WTC11 (cell line): ENCODE data around the gene SYT5. TPM values are rescaled to one million over a fixed set of nuclear protein-coding genes. Genes with fewer than 3 reads are reported as not detected.

ENCODE experiments used
- AFF4 ChIP-seq: sonication (generic); formaldehyde crosslinking; IDR thresholded peaks from 2 replicates; pipeline ENCODE4 v1.8.1; 2023; ENCODE audit warnings: mild to moderate bottlenecking, missing genetic modification reagents, borderline replicate concordance
- ATF1 ChIP-seq: sonication (generic); formaldehyde crosslinking; IDR thresholded peaks from 2 replicates; pipeline ENCODE4 v1.8.1; 2023; ENCODE audit warnings: mild to moderate bottlenecking, moderate library complexity, missing genetic modification reagents
- CBFB ChIP-seq: sonication (generic); formaldehyde crosslinking; IDR thresholded peaks from 2 replicates; pipeline ENCODE4 v1.8.1; 2022; ENCODE audit warnings: mild to moderate bottlenecking, low read depth, missing genetic modification reagents
- CDX4 ChIP-seq: fragments of 250-450 bp; sonication (Bioruptor Pico); IDR thresholded peaks from 2 replicates; pipeline ENCODE4 v1.9.0; 2021; ENCODE audit warnings: moderate library complexity, mild to moderate bottlenecking, inconsistent platforms, borderline replicate concordance
- CREB1 ChIP-seq: sonication (generic); formaldehyde crosslinking; IDR thresholded peaks from 2 replicates; pipeline ENCODE4 v1.8.0; 2023; ENCODE audit warnings: mild to moderate bottlenecking, missing genetic modification reagents
- CREM ChIP-seq: sonication (generic); formaldehyde crosslinking; IDR thresholded peaks from 2 replicates; pipeline ENCODE4 v1.8.1; 2022; ENCODE audit warnings: mild to moderate bottlenecking, missing genetic modification reagents, moderate library complexity
- CTCF ChIP-seq: fragments of 200-600 bp; IDR thresholded peaks from 2 replicates; pipeline ENCODE4 v1.8.0; 2022; ENCODE audit warnings: antibody characterized with exemption
- E2F5 ChIP-seq: sonication (generic); formaldehyde crosslinking; IDR thresholded peaks from 2 replicates; pipeline ENCODE4 v1.8.1; 2022; ENCODE audit warnings: mild to moderate bottlenecking, moderate library complexity, missing genetic modification reagents
- ELF4 ChIP-seq: sonication (generic); formaldehyde crosslinking; IDR thresholded peaks from 2 replicates; pipeline ENCODE4 v1.8.1; 2022; ENCODE audit warnings: low read depth, mild to moderate bottlenecking, moderate library complexity, missing genetic modification reagents
- ERG ChIP-seq: fragments of 250-450 bp; sonication (Bioruptor Pico); IDR thresholded peaks from 2 replicates; pipeline ENCODE4 v1.8.0; 2021; ENCODE audit warnings: mild to moderate bottlenecking
- FOXK1 ChIP-seq: sonication (generic); formaldehyde crosslinking; IDR thresholded peaks from 2 replicates; pipeline ENCODE4 v1.8.0; 2022; ENCODE audit warnings: mild to moderate bottlenecking, moderate library complexity, missing genetic modification reagents
- NFYB ChIP-seq: sonication (generic); formaldehyde crosslinking; conservative IDR thresholded peaks from 2 replicates; pipeline ENCODE4 v1.8.0; 2022; ENCODE audit warnings: low read depth, missing genetic modification reagents
- NR1H2 ChIP-seq: sonication (generic); formaldehyde crosslinking; IDR thresholded peaks from 2 replicates; pipeline ENCODE4 v1.9.0; 2021; ENCODE audit warnings: mild to moderate bottlenecking, moderate library complexity, missing genetic modification reagents
- NR2C2 ChIP-seq: sonication (generic); formaldehyde crosslinking; IDR thresholded peaks from 2 replicates; pipeline ENCODE4 v1.8.0; 2022; ENCODE audit warnings: mild to moderate bottlenecking, missing genetic modification reagents
- OVOL2 ChIP-seq: fragments of 250-450 bp; sonication (Bioruptor Pico); IDR thresholded peaks from 2 replicates; pipeline ENCODE4 v1.9.0; 2021; ENCODE audit warnings: mild to moderate bottlenecking, borderline replicate concordance
- TEAD4 ChIP-seq: sonication (generic); formaldehyde crosslinking; IDR thresholded peaks from 2 replicates; pipeline ENCODE4 v1.8.0; 2022; ENCODE audit warnings: mild to moderate bottlenecking, missing genetic modification reagents
- ZBTB21 ChIP-seq: sonication (generic); formaldehyde crosslinking; IDR thresholded peaks from 2 replicates; pipeline ENCODE4 v1.8.1; 2023; ENCODE audit warnings: mild to moderate bottlenecking, missing genetic modification reagents, borderline replicate concordance
- ZNF138 ChIP-seq: sonication (generic); formaldehyde crosslinking; conservative IDR thresholded peaks from 2 replicates; pipeline ENCODE4 v1.8.1; 2022; ENCODE audit warnings: mild to moderate bottlenecking, moderate library complexity, missing genetic modification reagents
- ZNF219 ChIP-seq: sonication (generic); formaldehyde crosslinking; IDR thresholded peaks from 2 replicates; pipeline ENCODE4 v1.8.0; 2023; ENCODE audit warnings: missing genetic modification reagents, mild to moderate bottlenecking, borderline replicate concordance
- ZNF281 ChIP-seq: sonication (generic); formaldehyde crosslinking; IDR thresholded peaks from 2 replicates; pipeline ENCODE4 v1.8.0; 2023; ENCODE audit warnings: mild to moderate bottlenecking, missing genetic modification reagents
- ZNF317 ChIP-seq: sonication (generic); formaldehyde crosslinking; IDR thresholded peaks from 2 replicates; pipeline ENCODE4 v1.8.1; 2023; ENCODE audit warnings: low read depth, mild to moderate bottlenecking, moderate library complexity, missing genetic modification reagents, borderline replicate concordance
- ZNF416 ChIP-seq: fragments of 250-450 bp; sonication (Bioruptor Pico); IDR thresholded peaks from 2 replicates; pipeline ENCODE4 v1.9.0; 2021; ENCODE audit warnings: mild to moderate bottlenecking, inconsistent platforms
- ZNF423 ChIP-seq: fragments of 250-450 bp; sonication (Bioruptor Pico); IDR thresholded peaks from 2 replicates; pipeline ENCODE4 v2.1.2; 2022; ENCODE audit warnings: mild to moderate bottlenecking, moderate library complexity
- ZNF671 ChIP-seq: fragments of 250-450 bp; sonication (Bioruptor Pico); IDR thresholded peaks from 2 replicates; pipeline ENCODE4 v1.8.0; 2021; ENCODE audit warnings: mild to moderate bottlenecking
- total RNA-seq: library from RNA; stranded (reverse); gene quantifications from 3 replicates; pipeline ENCODE4 v1.2.3, GENCODE V29; 2021
- TF ChIP-seq, protein P1 (sequence below): sonication (generic); formaldehyde crosslinking; IDR thresholded peaks from 2 replicates; pipeline ENCODE4 v1.8.0; 2022; ENCODE audit warnings: mild to moderate bottlenecking, missing genetic modification reagents

The SYT5 gene
- total RNA-seq, 1 experiment from 2014 or later, result 0.77 TPM

DNA sequence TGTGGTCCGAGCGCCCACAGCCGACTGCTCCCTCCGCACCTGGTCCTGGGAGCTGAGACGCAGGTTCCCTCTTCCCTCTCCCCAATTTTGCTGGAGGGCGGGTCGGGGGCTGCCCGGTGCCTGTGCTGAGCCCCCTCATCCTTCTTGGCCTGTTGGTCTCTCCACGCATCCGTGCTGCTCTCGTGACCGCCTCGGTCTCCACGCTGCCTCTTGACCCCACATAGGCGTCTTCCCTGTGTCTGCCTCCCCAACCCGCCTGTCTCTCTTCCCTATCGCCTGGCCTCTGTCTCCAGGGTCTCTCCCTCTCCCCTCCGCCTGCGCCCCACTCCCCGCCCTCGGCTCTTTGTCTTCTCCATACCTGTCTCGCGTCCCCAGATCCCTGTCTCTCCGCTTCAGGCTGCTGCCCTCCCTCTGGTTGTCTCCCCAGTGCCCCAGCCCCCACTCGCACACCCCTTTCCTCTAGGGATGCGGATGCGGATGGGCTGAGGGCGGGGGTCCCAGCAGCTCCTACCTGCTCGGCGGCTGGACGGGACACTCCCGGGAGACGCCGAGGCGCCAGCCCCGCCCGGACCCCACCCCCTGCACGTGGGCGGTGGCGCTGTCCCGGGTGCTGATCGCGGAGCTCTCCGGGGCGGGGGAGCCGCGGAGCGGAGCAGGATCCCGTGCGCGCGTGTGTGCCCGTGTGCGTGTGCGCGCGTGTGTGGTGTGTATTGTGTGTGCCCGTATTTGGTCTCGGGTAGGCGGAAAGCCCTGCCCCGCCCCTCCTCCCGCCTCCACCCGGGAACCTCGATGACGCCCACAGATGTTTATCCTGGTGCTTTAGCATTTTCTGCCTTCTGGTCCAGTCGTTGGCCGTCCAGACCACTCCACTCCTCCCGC lies at the start of gene SYT5 (continued):
- TF ChIP-seq CTCF (no peak), TEAD4 (peak; percentile 65; the same call in 1 of the 2 replicates), ZNF423 (CRISPR knock-in tag) (no peak), CBFB (no peak), ZNF138 (CRISPR knock-in tag) (no peak), ERG (CRISPR knock-in tag) (no peak), ZNF281 (no peak), AFF4 (no peak), OVOL2 (CRISPR knock-in tag) (no peak), NR1H2 (CRISPR knock-in tag) (peak; percentile 65; the same call in 1 of the 2 replicates), ZNF416 (CRISPR knock-in tag) (no peak), NR2C2 (CRISPR knock-in tag) (no peak), FOXK1 (CRISPR knock-in tag) (peak; percentile 91), CREB1 (no peak; the same call in 1 of the 2 replicates), CREM (CRISPR knock-in tag) (peak; percentile 71; the same call in 1 of the 2 replicates), ZNF671 (CRISPR knock-in tag) (no peak), ELF4 (peak; percentile 69; the same call in 1 of the 2 replicates), E2F5 (CRISPR knock-in tag) (no peak), ZNF317 (CRISPR knock-in tag) (no peak), CDX4 (CRISPR knock-in tag) (no peak), NFYB (CRISPR knock-in tag) (peak; percentile 43; the same call in 1 of the 2 replicates), ATF1 (CRISPR knock-in tag) (no peak), ZNF219 (CRISPR knock-in tag) (peak; percentile 68; the same call in 1 of the 2 replicates), ZBTB21 (no peak)
- TF ChIP-seq, protein P1, sequence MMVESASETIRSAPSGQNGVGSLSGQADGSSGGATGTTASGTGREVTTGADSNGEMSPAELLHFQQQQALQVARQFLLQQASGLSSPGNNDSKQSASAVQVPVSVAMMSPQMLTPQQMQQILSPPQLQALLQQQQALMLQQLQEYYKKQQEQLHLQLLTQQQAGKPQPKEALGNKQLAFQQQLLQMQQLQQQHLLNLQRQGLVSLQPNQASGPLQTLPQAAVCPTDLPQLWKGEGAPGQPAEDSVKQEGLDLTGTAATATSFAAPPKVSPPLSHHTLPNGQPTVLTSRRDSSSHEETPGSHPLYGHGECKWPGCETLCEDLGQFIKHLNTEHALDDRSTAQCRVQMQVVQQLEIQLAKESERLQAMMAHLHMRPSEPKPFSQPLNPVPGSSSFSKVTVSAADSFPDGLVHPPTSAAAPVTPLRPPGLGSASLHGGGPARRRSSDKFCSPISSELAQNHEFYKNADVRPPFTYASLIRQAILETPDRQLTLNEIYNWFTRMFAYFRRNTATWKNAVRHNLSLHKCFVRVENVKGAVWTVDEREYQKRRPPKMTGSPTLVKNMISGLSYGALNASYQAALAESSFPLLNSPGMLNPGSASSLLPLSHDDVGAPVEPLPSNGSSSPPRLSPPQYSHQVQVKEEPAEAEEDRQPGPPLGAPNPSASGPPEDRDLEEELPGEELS (CRISPR knock-in tag), result peak; percentile 96
